Glutamatergic neuron (in vitro differentiated cells): ENCODE data around the gene KCNMB2. TPM values are rescaled to one million over a fixed set of nuclear protein-coding genes. Genes with fewer than 3 reads are reported as not detected.
A peak's percentile ranks its signal among the peaks of the same experiment; 100 is the strongest.

Experiments
- DNase-seq: peaks from one replicate; pipeline ENCODE4 v3.0.0; 2022
- H3K27ac Mint-ChIP-seq: one replicate; pipeline ENCODE4 v1.8.0; 2020; ENCODE audit warnings: mild to moderate bottlenecking, mixed read lengths, inconsistent platforms; ENCODE audit not compliant: unreplicated experiment
- H3K27me3 Mint-ChIP-seq: one replicate; pipeline ENCODE4 v1.8.0; 2020; ENCODE audit warnings: mild to moderate bottlenecking, moderate library complexity, mixed read lengths, inconsistent platforms; ENCODE audit not compliant: unreplicated experiment
- H3K36me3 Mint-ChIP-seq: one replicate; pipeline ENCODE4 v1.8.0; 2020; ENCODE audit warnings: mild to moderate bottlenecking, mixed read lengths, inconsistent platforms; ENCODE audit not compliant: unreplicated experiment
- H3K4me1 Mint-ChIP-seq: one replicate; pipeline ENCODE4 v1.8.0; 2020; ENCODE audit warnings: mild to moderate bottlenecking, low read depth, mixed read lengths, inconsistent platforms; ENCODE audit not compliant: unreplicated experiment
- H3K4me3 Mint-ChIP-seq: one replicate; pipeline ENCODE4 v1.8.0; 2020; ENCODE audit warnings: mild to moderate bottlenecking, mixed read lengths, inconsistent platforms; ENCODE audit not compliant: unreplicated experiment
- H3K9me3 Mint-ChIP-seq: one replicate; pipeline ENCODE4 v1.8.0; 2020; ENCODE audit warnings: mild to moderate bottlenecking, moderate library complexity, mixed read lengths, inconsistent platforms; ENCODE audit not compliant: unreplicated experiment
- total RNA-seq: library from RNA; stranded (reverse); fragmentation: NEBNext Ultra II Directional; extraction: Animal tissue kit (Norgen Biotek cat#: 25700); gene quantifications from one replicate; pipeline ENCODE4 v1.2.1, GENCODE V29; 2021; ENCODE audit not compliant: unreplicated experiment
- TF ChIP-seq, protein P1 (sequence below): fragments of 200-600 bp; sonication (generic); IDR thresholded peaks from one replicate; pipeline ENCODE4 v1.5.0; 2021; ENCODE audit not compliant: partially characterized antibody, unreplicated experiment

KCNMB2 gene
- total RNA-seq, 1 donor from 2014 or later, result 0.47 TPM

DNA sequence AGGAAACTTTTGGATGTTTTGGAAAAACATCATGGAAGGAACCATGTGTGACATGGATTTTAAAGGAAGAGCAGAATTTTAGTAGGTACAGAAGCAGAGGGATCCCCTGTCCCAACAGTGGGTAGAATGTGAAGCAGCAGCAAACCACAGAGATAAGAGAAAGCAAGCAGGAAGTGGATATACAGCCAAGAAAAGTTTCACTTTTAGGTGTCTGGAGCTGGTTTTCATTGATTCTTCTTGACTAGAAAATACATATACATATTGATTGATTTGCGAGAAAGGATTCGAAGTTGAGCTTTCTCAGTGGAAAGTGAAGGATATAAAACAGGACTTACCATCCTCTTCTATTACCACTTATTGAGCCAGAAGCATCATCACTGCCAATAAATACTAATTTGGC is 133.5 kb downstream of the KCNMB2 start:
- H3K36me3 Mint-ChIP-seq, result no peaks in the 10 kb centered on the region
- H3K27me3 Mint-ChIP-seq, result peaks cover 4% of the 10 kb centered on the region
- no peak overlapping the region for H3K4me3 Mint-ChIP-seq
- peaks cover 21% of the 10 kb centered on the region for H3K4me1 Mint-ChIP-seq
- H3K9me3 Mint-ChIP-seq, result peaks cover 5% of the 10 kb centered on the region
- TF ChIP-seq, protein P1, sequence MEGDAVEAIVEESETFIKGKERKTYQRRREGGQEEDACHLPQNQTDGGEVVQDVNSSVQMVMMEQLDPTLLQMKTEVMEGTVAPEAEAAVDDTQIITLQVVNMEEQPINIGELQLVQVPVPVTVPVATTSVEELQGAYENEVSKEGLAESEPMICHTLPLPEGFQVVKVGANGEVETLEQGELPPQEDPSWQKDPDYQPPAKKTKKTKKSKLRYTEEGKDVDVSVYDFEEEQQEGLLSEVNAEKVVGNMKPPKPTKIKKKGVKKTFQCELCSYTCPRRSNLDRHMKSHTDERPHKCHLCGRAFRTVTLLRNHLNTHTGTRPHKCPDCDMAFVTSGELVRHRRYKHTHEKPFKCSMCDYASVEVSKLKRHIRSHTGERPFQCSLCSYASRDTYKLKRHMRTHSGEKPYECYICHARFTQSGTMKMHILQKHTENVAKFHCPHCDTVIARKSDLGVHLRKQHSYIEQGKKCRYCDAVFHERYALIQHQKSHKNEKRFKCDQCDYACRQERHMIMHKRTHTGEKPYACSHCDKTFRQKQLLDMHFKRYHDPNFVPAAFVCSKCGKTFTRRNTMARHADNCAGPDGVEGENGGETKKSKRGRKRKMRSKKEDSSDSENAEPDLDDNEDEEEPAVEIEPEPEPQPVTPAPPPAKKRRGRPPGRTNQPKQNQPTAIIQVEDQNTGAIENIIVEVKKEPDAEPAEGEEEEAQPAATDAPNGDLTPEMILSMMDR, result no peak
- no peak overlapping the region for H3K27ac Mint-ChIP-seq
- no peak for DNase-seq

DNA sequence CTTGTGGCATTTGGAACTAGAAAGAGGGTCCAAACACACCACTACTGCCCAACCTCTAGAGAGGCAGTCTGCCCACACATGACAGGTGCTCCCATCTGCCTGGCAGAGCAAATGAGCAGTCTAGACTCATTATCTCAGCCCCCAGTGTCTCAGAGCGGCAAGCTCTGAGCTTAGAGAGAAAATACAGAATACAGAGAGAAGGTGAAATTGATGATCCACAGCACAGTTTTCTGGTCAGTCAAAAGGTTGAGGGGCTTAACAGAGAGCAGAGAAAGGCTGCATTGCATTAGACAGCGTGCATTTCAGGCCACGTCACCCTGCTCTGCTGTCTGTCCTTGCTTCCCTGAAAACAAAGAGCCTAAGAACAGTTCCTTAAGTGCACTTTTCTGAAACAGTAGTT is 135.1 kb downstream of the KCNMB2 start:
- H3K36me3 Mint-ChIP-seq, result no peaks in the 10 kb centered on the region
- peak; percentile 62 for DNase-seq

DNA sequence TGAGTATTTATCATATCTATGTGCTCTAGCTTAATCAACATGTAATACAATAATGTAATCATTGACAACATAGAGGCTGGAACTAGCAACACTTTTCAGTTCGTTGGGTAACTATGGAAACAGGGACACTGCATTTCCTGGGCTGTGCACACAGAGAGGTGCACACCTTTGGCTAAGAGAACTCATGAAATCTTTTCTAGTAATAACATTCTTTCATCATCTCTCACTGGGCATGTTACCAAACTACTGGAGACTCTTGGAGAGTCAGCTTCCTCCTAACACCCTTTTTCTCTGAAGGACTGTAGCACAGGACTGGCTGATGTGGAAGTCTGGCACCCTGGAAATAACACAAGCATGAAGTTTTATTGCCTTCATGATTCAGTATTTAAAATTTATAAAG is 135.6 kb downstream of the KCNMB2 start:
- TF ChIP-seq, protein P1, result no peak
- Mint-ChIP-seq H3K27ac (peak overlapping the region; percentile 83), H3K27me3 (peaks cover 4% of the 10 kb centered on the region), H3K4me3 (no peak overlapping the region), H3K9me3 (peaks cover 5% of the 10 kb centered on the region), H3K36me3 (no peaks in the 10 kb centered on the region), H3K4me1 (peaks cover 21% of the 10 kb centered on the region)
- DNase-seq, result no peak

More for the DNA sequence above, 135.1 kb downstream of the KCNMB2 start:
- Mint-ChIP-seq H3K9me3 (peaks cover 5% of the 10 kb centered on the region), H3K4me1 (peaks cover 21% of the 10 kb centered on the region), H3K27me3 (peaks cover 4% of the 10 kb centered on the region), H3K27ac (peak overlapping the region; percentile 83), H3K4me3 (peak overlapping the region; percentile 35)
- TF ChIP-seq, protein P1, result no peak

DNA sequence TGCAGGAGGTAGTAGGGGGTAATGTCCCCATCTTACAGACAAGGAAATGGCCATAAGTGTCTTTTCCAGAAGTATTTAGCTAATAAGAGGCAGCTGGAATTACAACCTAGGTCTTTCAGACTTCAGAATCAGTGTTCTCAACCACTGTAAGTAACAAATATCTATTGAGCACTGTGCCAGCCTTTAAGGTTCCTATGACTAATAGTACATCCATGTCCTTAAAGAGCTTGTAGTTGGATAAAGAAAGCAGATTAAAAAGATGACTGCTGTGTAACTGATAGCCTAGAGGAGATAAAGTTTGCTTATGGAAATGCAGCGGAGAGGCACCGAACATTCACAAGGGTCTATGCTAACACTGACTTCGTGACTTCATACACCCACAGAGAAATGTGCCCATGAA is 136.0 kb downstream of the KCNMB2 start:
- TF ChIP-seq, protein P1, result no peak
- H3K27me3 Mint-ChIP-seq, result peaks cover 4% of the 10 kb centered on the region
- H3K4me3 Mint-ChIP-seq, result no peak overlapping the region
- H3K4me1 Mint-ChIP-seq, result peaks cover 21% of the 10 kb centered on the region
- no peak for DNase-seq
- no peaks in the 10 kb centered on the region for H3K36me3 Mint-ChIP-seq
- peaks cover 5% of the 10 kb centered on the region for H3K9me3 Mint-ChIP-seq
- no peak overlapping the region for H3K27ac Mint-ChIP-seq

DNA sequence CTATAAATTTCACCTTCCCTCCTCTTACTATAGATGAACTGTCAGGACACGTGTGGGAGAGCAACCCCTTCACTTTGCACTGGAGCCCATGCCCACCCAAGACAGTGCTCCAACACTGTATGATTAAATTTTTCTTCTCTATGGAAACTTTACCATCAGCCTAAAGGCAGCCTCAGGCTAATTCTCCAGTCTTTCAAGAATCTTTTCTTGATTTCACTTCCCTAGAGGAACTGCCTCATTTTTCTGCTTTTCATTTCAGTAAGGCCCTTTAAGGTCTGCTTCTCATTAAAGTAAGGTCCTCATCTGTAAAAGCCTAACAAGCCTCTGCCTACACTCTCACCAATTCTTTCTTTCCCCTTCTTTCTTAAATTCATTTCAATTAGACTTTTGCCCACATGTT is 137.3 kb downstream of the KCNMB2 start:
- H3K27me3 Mint-ChIP-seq, result peaks cover 4% of the 10 kb centered on the region
- no peaks in the 10 kb centered on the region for H3K36me3 Mint-ChIP-seq
- H3K27ac Mint-ChIP-seq, result no peak overlapping the region
- H3K4me3 Mint-ChIP-seq, result no peak overlapping the region
- TF ChIP-seq, protein P1, result no peak
- peaks cover 5% of the 10 kb centered on the region for H3K9me3 Mint-ChIP-seq
- no peak for DNase-seq
- peaks cover 21% of the 10 kb centered on the region for H3K4me1 Mint-ChIP-seq
